Right atrium auricular region (tissue), 2 donors: Measurements from ENCODE around the gene MAJIN. TPM values are rescaled to one million over a fixed set of nuclear protein-coding genes. Genes with fewer than 3 reads are reported as not detected.
A peak's percentile ranks its signal among the peaks of the same experiment; 100 is the strongest.

Source experiments
- DNase-seq: peaks from one replicate; pipeline ENCODE4 v3.0.0-alpha.2; 2019; ENCODE audit warnings: low spot score
- H3K27ac ChIP-seq, 2 donors: fragments of 200-600 bp; sonication (generic); 1 replicate in 1 of 2; 2 replicates in 1 of 2; pipeline ENCODE4 v1.5.1; 2016 to 2019
- H3K27me3 ChIP-seq, 2 donors: fragments of 200-600 bp; sonication (generic); one replicate each; pipeline versions ENCODE4 v1.5.1 to v1.6.0; 2017 to 2019
- H3K36me3 ChIP-seq: fragments of 200-600 bp; sonication (generic); one replicate; pipeline ENCODE4 v1.5.1; 2016
- H3K4me1 ChIP-seq, 2 donors: fragments of 200-600 bp; sonication (generic); one replicate each; pipeline versions ENCODE4 v1.5.1 to v1.6.0; 2017 to 2019
- H3K4me3 ChIP-seq, 2 donors: fragments of 200-600 bp; sonication (generic); 1 replicate in 1 of 2; 2 replicates in 1 of 2; pipeline ENCODE4 v1.5.1; 2017 to 2019; ENCODE audit warnings: mild to moderate bottlenecking in 1 of 2, moderate library complexity in 1 of 2
- H3K9me3 ChIP-seq, 2 donors: fragments of 200-600 bp; sonication (generic); one replicate each; pipeline ENCODE4 v1.5.1; 2019
- total RNA-seq, 2 donors: library from RNA; depleted of rRNA; stranded (reverse); fragments of >200 nt; gene quantifications; one replicate each; pipeline ENCODE4 v1.1.0, GENCODE V29; 2016
- TF ChIP-seq, protein P1 (sequence below), 2 donors: fragments of 200-600 bp; sonication (generic); IDR thresholded peaks; one replicate each; pipeline ENCODE4 v1.5.1; 2019; ENCODE audit warnings: antibody characterized with exemption in 2 of 2

The MAJIN gene
- total RNA-seq, 2 donors from 2014 or later: not detected

DNA sequence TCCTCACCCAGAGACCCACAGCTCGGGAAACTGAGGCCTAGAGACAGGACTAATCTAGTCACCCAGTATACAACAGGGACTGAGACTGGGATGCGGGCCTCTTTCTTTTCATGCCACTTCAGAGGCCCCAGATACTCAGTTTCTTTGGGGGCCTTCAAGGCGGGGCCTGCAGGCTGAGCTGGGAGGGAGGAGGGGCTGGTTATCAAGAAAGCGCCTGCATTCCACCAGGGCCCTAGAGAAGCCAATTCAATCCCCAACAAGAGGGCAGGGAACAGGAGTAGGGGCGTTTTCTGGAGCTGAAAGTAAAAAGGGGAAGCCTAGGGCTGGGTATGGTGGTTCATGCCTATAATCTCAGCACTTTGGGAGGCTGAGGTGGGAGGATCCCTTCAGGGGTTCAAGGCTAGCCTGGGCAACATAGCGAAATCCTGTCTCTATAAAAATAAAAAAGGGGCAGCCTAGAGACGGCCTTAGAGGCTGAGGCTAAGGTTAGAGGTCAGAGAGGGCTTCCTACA lies 56.5 kb downstream of the MAJIN start:
- H3K4me3 ChIP-seq: peak overlapping the region in 1 of 2 donors; percentile 84
- H3K4me1 ChIP-seq: peaks cover 0 to 34% of the 10 kb centered on the region in 2 donors
- H3K27ac ChIP-seq: peak overlapping the region in 1 of 2 donors; percentile 80
- H3K27me3 ChIP-seq: no peaks in the 10 kb centered on the region
- H3K9me3 ChIP-seq: no peaks in the 10 kb centered on the region
- H3K36me3 ChIP-seq: peaks cover 35% of the 10 kb centered on the region
- DNase-seq: no peak
- TF ChIP-seq, protein P1, sequence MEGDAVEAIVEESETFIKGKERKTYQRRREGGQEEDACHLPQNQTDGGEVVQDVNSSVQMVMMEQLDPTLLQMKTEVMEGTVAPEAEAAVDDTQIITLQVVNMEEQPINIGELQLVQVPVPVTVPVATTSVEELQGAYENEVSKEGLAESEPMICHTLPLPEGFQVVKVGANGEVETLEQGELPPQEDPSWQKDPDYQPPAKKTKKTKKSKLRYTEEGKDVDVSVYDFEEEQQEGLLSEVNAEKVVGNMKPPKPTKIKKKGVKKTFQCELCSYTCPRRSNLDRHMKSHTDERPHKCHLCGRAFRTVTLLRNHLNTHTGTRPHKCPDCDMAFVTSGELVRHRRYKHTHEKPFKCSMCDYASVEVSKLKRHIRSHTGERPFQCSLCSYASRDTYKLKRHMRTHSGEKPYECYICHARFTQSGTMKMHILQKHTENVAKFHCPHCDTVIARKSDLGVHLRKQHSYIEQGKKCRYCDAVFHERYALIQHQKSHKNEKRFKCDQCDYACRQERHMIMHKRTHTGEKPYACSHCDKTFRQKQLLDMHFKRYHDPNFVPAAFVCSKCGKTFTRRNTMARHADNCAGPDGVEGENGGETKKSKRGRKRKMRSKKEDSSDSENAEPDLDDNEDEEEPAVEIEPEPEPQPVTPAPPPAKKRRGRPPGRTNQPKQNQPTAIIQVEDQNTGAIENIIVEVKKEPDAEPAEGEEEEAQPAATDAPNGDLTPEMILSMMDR (IDR thresholded peaks at IDR 0.05): no peak

DNA sequence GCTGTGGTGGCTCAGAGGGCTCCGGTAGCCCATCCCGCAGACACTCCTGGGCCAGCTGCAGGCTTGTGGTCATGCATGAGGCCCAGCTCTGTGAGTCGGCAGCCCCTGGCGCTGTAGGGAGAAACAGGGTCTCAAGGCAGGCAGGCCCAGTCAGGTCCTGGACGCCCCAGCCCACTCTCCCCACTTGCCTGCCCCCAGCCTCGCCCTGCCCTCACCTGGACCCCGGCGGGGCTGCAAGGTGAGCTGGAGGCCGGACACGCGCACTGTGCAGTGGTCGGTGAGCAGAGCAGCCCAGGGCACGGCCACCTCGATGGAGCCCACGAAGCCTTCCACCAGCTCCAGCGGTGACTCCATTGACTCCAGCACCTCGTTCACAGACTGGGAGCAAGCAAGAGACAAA lies 57.8 kb downstream of the MAJIN start:
- Histone ChIP-seq H3K9me3 (no peaks in the 10 kb centered on the region), H3K4me3 (no peak overlapping the region), H3K36me3 (peaks cover 48% of the 10 kb centered on the region), H3K27ac (no peak overlapping the region), H3K4me1 (peaks cover 0 to 27% of the 10 kb centered on the region in 2 donors), H3K27me3 (no peaks in the 10 kb centered on the region)
- no peak for DNase-seq
- TF ChIP-seq, protein P1 (IDR thresholded peaks at IDR 0.05): no peak

DNA sequence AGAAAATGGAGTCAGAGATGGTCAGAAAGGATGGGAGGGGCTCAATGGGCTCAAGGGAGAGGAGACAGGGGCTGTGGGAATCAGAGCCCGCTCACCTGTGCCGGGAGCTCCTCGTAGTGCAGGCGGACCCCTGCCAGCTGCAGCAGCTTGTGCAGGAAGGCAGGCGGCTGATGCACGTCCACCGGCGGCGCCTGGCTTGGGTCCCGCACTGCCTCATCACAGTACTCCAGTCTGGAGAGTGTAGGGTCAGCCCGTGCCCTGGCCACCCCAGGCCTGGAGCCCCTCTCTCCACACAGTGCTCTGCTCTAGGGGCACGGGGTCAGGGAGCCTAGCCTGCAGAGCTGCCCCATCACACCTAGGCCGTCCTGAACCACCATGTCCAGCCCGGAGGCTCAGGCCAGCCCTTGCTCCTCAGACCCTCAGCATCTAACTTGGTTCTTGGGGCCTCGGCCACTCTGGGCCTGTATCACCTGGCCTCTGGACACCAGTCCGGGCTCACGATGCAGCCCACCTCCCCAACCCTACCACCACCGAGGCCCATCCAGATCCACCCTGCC lies 58.7 kb downstream of the MAJIN start:
- DNase-seq: no peak
- Histone ChIP-seq H3K9me3 (no peaks in the 10 kb centered on the region), H3K27ac (no peak overlapping the region), H3K4me1 (peaks cover 0 to 22% of the 10 kb centered on the region in 2 donors), H3K27me3 (no peaks in the 10 kb centered on the region), H3K36me3 (peaks cover 57% of the 10 kb centered on the region), H3K4me3 (no peak overlapping the region)
- TF ChIP-seq, protein P1 (IDR thresholded peaks at IDR 0.05): no peak

DNA sequence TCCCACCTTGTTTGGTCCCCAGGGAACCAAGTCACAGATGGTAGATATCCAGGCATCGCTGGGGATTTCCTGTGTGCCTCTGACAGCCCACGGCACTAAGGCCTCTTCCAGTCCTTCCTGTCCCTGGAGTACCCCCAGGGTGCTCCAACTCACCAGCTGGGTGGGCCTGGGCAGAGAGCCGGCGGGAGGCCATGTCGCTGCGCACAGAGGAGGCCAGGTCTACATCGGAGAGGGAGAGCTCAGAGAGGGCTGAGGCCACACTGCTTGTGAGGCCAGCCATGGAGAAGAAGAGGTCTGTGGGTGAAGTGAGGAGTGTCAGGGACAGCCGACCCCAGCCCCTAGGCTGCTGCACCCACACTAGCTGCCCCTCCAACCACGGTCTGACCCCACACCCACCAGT lies 60.2 kb downstream of the MAJIN start:
- Histone ChIP-seq H3K9me3 (no peaks in the 10 kb centered on the region), H3K27ac (no peak overlapping the region), H3K4me1 (peaks cover 0 to 16% of the 10 kb centered on the region in 2 donors), H3K4me3 (no peak overlapping the region), H3K27me3 (no peaks in the 10 kb centered on the region), H3K36me3 (peaks cover 73% of the 10 kb centered on the region)
- no peak for DNase-seq
- TF ChIP-seq, protein P1 (IDR thresholded peaks at IDR 0.05): no peak

DNA sequence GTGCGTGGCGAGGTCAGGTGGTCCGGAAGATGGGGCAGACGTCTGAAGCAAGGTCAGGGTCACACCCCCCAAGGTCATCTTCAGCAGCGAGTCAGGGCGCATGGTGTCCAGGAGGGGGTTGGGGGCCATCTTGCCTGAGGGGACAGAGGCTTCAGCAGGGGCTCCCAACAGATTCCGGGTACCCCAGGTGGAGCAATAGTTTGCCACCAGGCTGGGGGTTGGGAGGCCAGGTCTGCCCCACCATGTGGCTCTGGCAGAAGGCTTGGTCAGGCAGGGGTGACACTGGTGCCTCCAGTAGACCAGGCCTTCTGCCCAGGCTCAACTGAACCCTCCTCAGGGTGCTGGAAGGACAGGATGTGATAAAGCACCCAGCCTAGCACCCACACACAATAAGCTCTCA lies 60.8 kb downstream of the MAJIN start:
- Histone ChIP-seq H3K27ac (no peak overlapping the region), H3K27me3 (no peaks in the 10 kb centered on the region), H3K4me3 (no peak overlapping the region), H3K9me3 (no peaks in the 10 kb centered on the region), H3K36me3 (peaks cover 78% of the 10 kb centered on the region), H3K4me1 (peaks cover 0 to 11% of the 10 kb centered on the region in 2 donors)
- DNase-seq: no peak
- TF ChIP-seq, protein P1 (IDR thresholded peaks at IDR 0.05): no peak
